GM21360 (cell line): ENCODE measurements around the gene NOM1.
A peak's percentile ranks its signal among the peaks of the same experiment; 100 is the strongest.

Experiments used
- ATAC-seq: cut with Tn5 transposase; IDR thresholded peaks from one replicate; pipeline ENCODE4 v1.9.1; 2021; ENCODE audit warnings: mild to moderate bottlenecking, moderate library complexity; ENCODE audit not compliant: unreplicated experiment

NOM1 gene

DNA sequence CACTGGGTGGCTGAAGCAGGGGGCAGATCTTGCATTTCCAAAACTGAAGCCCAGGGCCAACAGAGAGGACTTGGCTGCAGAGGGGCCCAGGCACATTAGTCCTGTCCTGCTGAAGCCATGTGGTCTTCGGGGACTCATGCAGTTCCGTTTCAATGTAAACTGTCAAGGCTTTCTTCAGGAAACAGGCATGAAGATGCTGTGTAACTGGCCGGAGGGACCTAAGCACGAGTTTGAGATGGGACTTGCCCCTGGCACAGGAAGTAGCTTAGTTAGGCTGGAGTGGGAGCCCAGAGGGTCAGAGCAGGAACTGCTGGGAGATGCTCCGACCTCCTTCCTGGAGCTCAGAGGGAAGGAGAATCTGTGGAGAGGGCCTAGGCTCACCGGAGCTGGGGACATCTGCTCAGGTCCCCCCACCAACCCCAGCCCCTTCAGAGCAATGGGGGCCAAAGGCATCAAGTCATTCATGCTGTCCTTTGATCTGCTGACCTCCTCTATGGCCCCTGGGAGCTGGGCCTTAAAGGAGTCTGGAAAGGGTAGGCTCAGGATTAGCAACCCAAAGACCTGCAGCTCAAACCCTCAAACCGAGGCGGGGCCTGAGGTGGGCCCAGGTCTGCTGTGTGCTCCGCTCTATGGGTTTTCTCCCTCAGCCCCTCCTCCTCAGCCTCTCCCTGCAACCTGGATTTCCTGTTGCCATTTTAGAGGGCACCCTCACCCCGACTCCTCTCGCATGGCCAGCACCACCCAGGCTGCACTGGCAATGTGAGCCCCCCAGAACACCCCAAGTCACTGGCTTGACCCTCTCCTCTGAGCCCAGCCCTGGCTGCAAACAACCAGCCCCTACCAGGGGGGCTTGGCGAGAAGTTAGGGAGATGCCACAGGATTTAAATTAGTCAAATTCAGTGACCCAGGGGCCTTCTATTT, 65.4 kb downstream of the NOM1 start:
- no peak for ATAC-seq

DNA sequence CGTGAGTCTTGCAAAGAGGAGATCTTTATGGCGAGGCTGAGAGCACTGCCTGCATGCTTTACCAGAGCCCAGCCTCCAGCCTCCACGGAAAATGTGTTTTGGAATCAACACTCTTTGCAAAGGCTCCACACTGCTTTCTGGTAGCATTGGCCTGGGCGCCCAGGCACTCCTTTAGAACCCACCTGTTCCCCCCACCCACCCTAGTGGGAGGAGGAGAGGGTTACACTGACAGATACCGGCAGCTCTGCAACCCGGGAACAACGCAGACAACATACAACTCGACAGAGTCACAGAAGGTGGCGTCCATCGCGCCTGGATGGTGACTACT, 66.5 kb downstream of the NOM1 start:
- peak; percentile 2 for ATAC-seq

DNA sequence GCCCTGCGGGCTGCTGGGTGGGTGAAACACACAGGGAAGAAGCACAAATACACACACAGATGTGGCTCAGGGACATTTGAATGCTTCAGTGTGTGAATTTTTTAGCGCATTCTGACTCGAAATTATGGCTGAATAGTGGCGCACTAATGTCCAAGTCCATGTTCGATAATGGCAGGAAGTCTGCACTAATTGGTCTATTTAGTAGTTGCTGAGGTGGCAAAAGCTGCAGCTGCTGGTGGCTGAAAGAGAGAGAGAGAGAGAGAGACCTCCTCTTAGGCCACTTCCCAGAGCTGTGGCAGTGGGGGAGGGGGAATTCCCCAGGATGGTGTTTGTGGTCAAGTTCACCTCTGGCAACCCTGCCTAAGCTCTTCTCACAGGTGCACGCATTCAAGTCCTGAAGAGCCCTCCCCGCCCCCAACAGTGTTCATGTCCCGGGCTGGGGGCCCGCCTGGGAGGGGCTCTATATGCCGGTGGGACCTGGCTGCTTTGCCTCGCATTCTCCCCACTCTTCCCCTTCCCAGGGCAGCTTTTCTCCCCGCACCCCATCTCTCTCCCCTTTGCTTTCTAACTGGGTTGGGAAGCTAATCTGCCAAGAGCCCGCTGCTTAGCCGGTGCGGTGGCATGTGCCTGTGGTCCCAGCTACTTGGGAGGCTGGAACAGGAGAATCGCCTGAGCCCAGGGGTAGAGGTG, 67.0 kb downstream of the NOM1 start:
- peak; percentile 60 for ATAC-seq

- no peak for ATAC-seq
These were observed 67.6 kb downstream of the NOM1 start for GRCh38 chr7:157017149-157017548.

GRCh38 chr7:157017603-157018327, 68.3 kb downstream of the NOM1 start:
- no peak for ATAC-seq

- ATAC-seq: no peak
These were observed 69.0 kb downstream of the NOM1 start for GRCh38 chr7:157018328-157018996.

- no peak for ATAC-seq
These were observed 69.6 kb downstream of the NOM1 start for GRCh38 chr7:157018997-157019608.

DNA sequence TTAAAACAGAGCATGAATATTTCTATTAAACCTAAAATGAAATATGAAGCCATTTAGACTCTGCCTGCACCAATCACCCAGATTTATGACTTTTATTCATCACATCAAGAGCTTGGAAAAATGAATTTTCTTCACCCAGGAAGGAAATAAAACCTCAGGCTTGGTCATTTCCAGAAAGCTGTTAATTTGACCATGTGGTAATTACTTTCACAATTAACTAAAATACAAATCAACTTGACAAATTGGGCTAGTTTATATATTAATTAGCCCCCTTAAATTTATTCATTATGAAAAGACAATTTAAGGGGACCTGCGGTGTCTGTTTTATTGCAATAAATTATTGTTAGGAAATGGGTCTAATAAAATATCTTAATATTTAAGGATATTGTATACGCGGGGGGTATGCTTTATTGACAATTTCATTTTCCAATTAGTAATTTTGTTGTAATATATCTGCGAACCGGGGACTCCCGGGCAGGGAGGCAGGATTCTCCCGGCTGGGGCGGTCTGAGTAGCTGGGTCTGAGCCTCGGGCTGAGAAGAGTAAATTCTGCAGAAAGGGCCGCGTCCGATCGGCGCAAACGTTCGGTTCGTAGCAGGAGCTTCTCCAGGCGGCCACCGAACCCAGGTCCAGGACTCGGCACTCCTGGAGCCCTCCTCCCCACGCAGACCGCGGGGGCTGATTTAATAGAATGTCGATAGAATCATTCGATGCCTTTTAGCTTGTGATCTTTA, 70.4 kb downstream of the NOM1 start:
- ATAC-seq: no peak

- no peak for ATAC-seq
These were observed 71.1 kb downstream of the NOM1 start for GRCh38 chr7:157020514-157021070.

GRCh38 chr7:157021071-157021870, 71.8 kb downstream of the NOM1 start:
- no peak for ATAC-seq

DNA sequence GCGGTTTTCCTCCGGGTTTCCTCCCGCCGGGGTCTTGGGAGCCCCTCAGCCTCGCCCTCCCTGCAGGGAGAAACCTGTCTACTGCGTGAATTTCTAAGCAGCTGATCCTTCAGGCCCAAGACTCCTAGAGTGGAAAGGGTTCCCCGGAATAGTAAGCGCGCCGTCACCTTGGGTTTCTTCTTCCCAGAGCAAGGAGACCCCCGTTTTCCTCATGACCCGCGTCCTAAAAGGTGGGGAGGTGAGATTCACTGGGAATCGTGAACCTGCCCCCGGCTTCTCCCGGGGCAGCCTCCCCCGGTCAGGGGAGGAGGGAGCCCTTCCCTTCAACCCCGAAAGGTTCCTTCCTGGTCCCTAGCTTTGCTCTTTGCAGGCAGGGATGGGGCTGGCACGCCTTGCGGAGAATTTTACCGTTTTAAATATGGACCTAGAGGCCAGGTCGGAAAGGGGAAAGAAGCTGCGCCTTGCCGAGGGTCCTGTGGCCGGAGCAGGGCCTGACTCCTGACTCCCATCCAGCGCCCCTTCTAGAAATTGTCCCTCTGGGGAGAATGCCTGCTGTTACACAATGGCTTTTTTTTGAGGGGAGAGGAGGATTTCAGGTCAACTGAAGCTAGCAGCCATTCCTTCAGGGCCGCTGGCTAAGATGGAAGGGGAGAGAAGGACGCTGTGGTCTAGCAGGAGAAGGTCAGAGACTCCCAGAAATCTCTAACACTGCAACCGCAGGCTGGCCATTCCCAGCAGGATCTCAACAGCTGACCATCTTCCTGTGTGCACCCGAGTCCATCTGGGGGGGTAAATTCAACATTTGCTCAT, 72.6 kb downstream of the NOM1 start:
- no peak for ATAC-seq
